OCI-LY7 (cell line): ENCODE results near the gene ABR.

Experiments used
- CTCF ChIP-seq: fragments of 200-600 bp; sonication (generic); conservative IDR thresholded peaks from 2 replicates; pipeline ENCODE4 v1.5.1; 2014; ENCODE audit warnings: mild to moderate bottlenecking, antibody characterized with exemption, low read length, moderate library complexity, mixed read lengths
- EZH2phosphoT487 ChIP-seq: fragments of 200-600 bp; sonication (generic); IDR thresholded peaks from 2 replicates; pipeline ENCODE4 v1.6.1; 2018; ENCODE audit warnings: low read depth, borderline replicate concordance, mild to moderate bottlenecking, mixed run types, antibody characterized with exemption, low read length, moderate library complexity, mixed read lengths

GRCh38 chr17:957856-958421 is 221.8 kb downstream of the ABR start:
- TF ChIP-seq CTCF (no peak), EZH2phosphoT487 (no peak)
